ENCODE results near the gene GJC3.
"Not testable (repeated sequence)": the region's sequence is repeated elsewhere in the genome, so short reads cannot be mapped to it uniquely, and the experiment has no call there.

Gene GJC3, protein sequence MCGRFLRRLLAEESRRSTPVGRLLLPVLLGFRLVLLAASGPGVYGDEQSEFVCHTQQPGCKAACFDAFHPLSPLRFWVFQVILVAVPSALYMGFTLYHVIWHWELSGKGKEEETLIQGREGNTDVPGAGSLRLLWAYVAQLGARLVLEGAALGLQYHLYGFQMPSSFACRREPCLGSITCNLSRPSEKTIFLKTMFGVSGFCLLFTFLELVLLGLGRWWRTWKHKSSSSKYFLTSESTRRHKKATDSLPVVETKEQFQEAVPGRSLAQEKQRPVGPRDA

DNA sequence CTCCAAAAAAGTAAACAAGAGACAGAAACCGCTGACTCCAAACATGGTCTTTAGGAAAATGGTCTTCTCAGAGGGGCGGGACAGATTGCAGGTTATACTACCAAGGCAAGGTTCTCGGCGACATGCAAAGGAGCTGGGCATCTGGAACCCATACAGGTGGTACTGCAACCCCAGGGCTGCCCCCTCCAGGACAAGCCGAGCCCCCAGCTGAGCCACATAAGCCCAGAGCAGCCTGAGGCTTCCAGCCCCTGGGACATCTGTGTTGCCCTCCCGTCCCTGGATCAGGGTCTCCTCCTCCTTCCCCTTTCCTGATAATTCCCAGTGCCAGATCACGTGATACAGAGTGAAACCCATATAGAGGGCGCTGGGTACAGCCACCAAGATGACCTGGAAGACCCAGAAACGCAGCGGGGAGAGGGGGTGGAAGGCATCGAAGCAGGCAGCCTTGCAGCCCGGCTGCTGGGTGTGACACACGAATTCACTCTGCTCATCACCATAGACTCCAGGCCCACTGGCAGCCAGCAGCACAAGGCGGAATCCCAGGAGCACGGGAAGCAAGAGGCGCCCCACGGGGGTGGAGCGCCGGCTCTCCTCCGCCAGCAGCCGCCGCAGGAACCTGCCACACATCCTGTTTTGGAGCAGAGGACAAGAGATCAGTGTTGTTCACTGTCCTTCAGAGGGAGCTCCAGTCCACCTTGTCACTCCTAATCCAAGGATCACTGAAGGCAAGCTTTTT is at the start of gene GJC3:
TSS of gene GJC3 (minus strand) at position 627 of the 736 bp plus-strand sequence. CDS start at position 627, 0 bp downstream.
- Histone ChIP-seq H2AFZ (ENCODE audit: low read length, unreplicated experiment) (peak within 1 kb of the TSS; percentile 39), H3K27me3 (ENCODE audit: insufficient read depth, low read length) (peaks cover 56% of the 10 kb centered on the region), H3K27ac (ENCODE audit: low read depth, low read length) (no peak within 1 kb of the TSS), H3K79me2 (ENCODE audit: control insufficient read depth, insufficient read depth, low read length, unreplicated experiment) (no peaks in the 10 kb centered on the region), H3K36me3 (ENCODE audit: insufficient read depth, low read length) (no peaks in the 10 kb centered on the region), H3K4me3 (ENCODE audit: low read depth, low read length) (peak within 1 kb of the TSS; percentile 53), H3K4me1 (ENCODE audit: control insufficient read depth, insufficient read depth, low read length, unreplicated experiment) (no peaks in the 10 kb centered on the region)

DNA sequence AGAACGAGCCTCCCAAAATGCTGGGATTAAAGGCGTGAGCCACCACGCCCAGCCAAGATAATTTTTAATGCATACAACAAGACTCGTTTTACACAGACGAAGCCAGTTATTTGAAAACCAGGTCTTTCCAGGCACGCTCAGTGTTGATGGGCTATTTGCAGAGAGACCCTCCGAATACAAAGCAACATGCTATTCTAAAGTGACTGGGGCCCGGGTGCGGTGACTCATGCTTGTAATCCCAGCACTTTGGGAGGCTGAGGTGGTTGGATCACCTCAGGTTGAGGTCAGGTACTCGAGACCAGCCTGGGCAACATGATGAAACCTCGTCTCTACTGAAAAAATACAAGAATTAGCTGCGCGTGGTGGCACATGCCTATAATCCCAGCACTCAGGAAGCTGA is 47.2 kb upstream of the GJC3 start:
- no peaks in the 10 kb centered on the region for H3K4me1 ChIP-seq (ENCODE audit: control insufficient read depth, insufficient read depth, low read length, unreplicated experiment)
- H3K4me3 ChIP-seq (ENCODE audit: low read depth, low read length), result no peak overlapping the region
- no peak overlapping the region for H3K27ac ChIP-seq (ENCODE audit: low read depth, low read length)
- no peak overlapping the region for H2AFZ ChIP-seq (ENCODE audit: low read length, unreplicated experiment)
- H3K27me3 ChIP-seq (ENCODE audit: insufficient read depth, low read length), result peaks cover 32% of the 10 kb centered on the region
- no peaks in the 10 kb centered on the region for H3K36me3 ChIP-seq (ENCODE audit: insufficient read depth, low read length)
- H3K79me2 ChIP-seq (ENCODE audit: control insufficient read depth, insufficient read depth, low read length, unreplicated experiment), result no peaks in the 10 kb centered on the region

DNA sequence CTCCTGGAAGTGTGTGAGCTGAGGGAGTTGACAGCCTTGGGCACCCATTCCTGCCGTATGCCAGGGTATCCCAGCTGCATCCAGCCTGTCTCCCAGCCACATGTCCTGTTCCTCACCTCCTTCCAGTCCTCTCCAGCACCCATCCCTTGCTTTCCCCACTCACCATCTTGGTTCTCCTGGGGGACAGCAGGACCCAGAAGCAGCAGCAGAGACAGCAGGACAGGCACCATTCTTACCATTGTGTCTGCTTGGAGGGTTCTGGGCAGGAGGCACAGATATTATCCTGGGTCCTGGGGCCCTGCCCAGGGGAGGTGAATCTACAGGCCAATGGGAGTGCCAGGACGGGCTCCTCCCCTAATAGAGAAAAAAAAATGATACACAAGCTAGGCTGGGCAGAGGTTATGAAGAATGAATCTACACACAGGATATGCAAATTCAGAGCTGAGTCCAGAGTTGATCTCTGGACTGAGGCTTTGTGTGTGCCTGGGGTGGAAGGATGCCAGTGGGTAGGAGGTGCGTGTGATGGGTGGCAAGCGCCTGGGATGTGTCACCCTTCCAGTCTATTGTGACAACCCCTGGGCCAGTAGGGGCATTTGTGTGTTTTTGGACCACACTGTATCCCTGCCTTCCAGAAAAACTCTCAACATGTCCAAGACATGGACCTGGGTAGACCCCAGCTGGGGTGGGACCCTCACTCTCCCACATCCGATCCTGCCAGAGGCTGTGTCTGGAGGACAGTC is 46.5 kb upstream of the GJC3 start, which contains the start of gene AZGP1:
TSS of gene AZGP1 (minus strand) at position 250 of the 740 bp plus-strand sequence. CDS start at position 239, 11 bp downstream.
- H3K4me1 ChIP-seq (ENCODE audit: control insufficient read depth, insufficient read depth, low read length, unreplicated experiment), result no peaks in the 10 kb centered on the region
- H3K27me3 ChIP-seq (ENCODE audit: insufficient read depth, low read length), result peaks cover 32% of the 10 kb centered on the region
- no peak within 1 kb of the TSS for H2AFZ ChIP-seq (ENCODE audit: low read length, unreplicated experiment)
- H3K79me2 ChIP-seq (ENCODE audit: control insufficient read depth, insufficient read depth, low read length, unreplicated experiment), result no peaks in the 10 kb centered on the region
- no peak within 1 kb of the TSS for H3K4me3 ChIP-seq (ENCODE audit: low read depth, low read length)
- H3K36me3 ChIP-seq (ENCODE audit: insufficient read depth, low read length), result no peaks in the 10 kb centered on the region
- no peak within 1 kb of the TSS for H3K27ac ChIP-seq (ENCODE audit: low read depth, low read length)

DNA sequence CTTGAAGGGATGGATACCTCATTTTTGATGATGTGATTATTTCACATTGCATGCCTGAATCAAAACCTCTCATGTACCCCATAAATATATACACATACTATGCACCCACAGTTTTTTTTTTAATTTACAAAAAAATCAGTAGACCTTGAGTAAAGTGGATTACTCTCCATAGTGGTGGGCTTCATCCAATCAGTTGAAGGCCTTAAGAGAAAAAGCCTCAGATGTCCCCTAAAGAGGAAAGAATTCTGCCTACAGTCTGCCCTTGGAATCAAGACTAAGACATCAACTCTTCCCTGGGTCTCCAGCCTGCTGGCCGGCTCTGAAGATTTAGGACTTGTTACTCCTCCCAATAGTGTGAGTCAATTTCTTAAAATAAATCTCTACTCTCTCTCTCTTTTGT is 45.3 kb upstream of the GJC3 start:
- H3K79me2 ChIP-seq (ENCODE audit: control insufficient read depth, insufficient read depth, low read length, unreplicated experiment), result no peaks in the 10 kb centered on the region
- no peak overlapping the region for H3K27ac ChIP-seq (ENCODE audit: low read depth, low read length)
- H3K4me1 ChIP-seq (ENCODE audit: control insufficient read depth, insufficient read depth, low read length, unreplicated experiment), result no peaks in the 10 kb centered on the region

DNA sequence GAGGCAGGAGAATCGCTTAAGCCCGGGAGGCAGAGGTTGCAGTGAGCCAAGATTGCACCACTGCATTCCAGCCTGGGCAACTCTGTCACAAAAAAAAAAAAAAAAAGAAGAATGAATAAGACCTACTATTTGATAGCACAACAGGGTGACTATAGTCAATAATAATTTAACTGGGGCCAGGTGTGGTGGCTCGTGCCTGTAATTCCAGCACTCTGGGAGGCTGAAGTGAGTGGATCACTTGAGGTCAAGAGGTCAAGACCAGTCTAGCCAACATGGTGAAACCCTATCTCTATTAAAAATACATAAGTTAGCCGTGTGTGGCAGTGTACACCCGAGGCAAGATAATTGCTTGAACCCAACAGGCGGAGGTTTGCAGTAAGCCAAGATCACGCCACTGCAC is 44.4 kb upstream of the GJC3 start:
- H3K4me1 ChIP-seq (ENCODE audit: control insufficient read depth, insufficient read depth, low read length, unreplicated experiment); H3K79me2 ChIP-seq (ENCODE audit: control insufficient read depth, insufficient read depth, low read length, unreplicated experiment); H3K36me3 ChIP-seq (ENCODE audit: insufficient read depth, low read length); H2AFZ ChIP-seq (ENCODE audit: low read length, unreplicated experiment); H3K4me3 ChIP-seq (ENCODE audit: low read depth, low read length); H3K27ac ChIP-seq (ENCODE audit: low read depth, low read length): not testable (repeated sequence)
- peaks cover 35% of the 10 kb centered on the region for H3K27me3 ChIP-seq (ENCODE audit: insufficient read depth, low read length)

More for the DNA sequence above, 45.3 kb upstream of the GJC3 start:
- Histone ChIP-seq H3K36me3 (ENCODE audit: insufficient read depth, low read length) (no peaks in the 10 kb centered on the region), H3K4me3 (ENCODE audit: low read depth, low read length) (no peak overlapping the region), H3K27me3 (ENCODE audit: insufficient read depth, low read length) (peaks cover 32% of the 10 kb centered on the region), H2AFZ (ENCODE audit: low read length, unreplicated experiment) (no peak overlapping the region)

DNA sequence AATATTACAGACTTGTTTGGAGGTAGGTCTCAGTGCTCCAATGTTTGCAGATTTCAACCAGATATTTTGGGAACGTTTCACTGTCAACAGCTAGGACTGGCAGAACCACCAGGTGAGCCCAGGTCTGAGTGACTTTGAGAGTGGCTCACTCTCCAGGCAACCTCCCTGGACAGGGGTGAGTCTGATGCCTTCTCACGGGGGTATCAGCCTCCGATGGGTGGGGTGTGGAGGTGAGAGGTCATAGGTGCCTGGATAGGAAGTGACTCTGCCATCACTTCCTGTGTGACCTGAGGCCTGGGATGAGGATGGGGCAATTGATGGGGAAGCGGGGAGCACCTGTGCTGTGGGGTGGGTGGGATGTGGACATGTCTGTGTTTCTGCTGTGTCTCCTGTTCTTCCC is 41.8 kb upstream of the GJC3 start:
- Histone ChIP-seq H2AFZ (ENCODE audit: low read length, unreplicated experiment) (no peak overlapping the region), H3K27ac (ENCODE audit: low read depth, low read length) (no peak overlapping the region), H3K79me2 (ENCODE audit: control insufficient read depth, insufficient read depth, low read length, unreplicated experiment) (no peaks in the 10 kb centered on the region), H3K27me3 (ENCODE audit: insufficient read depth, low read length) (peaks cover 33% of the 10 kb centered on the region), H3K4me1 (ENCODE audit: control insufficient read depth, insufficient read depth, low read length, unreplicated experiment) (no peaks in the 10 kb centered on the region), H3K36me3 (ENCODE audit: insufficient read depth, low read length) (no peaks in the 10 kb centered on the region), H3K4me3 (ENCODE audit: low read depth, low read length) (no peak overlapping the region)

DNA sequence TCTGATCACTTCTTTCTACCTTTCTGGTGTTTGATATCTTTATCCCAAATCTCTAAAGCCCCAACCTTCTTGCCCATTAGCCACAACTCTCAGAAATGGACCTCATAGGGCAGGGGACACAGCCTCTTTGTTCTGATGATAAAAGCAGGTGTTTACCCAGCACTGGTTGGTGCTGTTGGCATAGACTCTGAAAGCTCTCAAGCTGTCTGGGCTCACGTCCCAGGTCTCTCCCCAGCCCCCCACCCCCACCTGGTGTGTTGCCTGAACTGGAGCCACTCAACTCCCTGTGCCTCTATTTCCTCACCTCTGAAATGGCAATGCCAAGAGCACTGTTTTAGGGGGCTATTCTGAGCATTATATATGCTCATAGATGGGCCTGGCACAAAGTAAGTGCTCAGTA is 40.4 kb upstream of the GJC3 start:
- H3K4me1 ChIP-seq (ENCODE audit: control insufficient read depth, insufficient read depth, low read length, unreplicated experiment); H3K36me3 ChIP-seq (ENCODE audit: insufficient read depth, low read length); H3K4me3 ChIP-seq (ENCODE audit: low read depth, low read length); H3K27ac ChIP-seq (ENCODE audit: low read depth, low read length); H3K79me2 ChIP-seq (ENCODE audit: control insufficient read depth, insufficient read depth, low read length, unreplicated experiment); H2AFZ ChIP-seq (ENCODE audit: low read length, unreplicated experiment): not testable (repeated sequence)
- peaks cover 41% of the 10 kb centered on the region for H3K27me3 ChIP-seq (ENCODE audit: insufficient read depth, low read length)

DNA sequence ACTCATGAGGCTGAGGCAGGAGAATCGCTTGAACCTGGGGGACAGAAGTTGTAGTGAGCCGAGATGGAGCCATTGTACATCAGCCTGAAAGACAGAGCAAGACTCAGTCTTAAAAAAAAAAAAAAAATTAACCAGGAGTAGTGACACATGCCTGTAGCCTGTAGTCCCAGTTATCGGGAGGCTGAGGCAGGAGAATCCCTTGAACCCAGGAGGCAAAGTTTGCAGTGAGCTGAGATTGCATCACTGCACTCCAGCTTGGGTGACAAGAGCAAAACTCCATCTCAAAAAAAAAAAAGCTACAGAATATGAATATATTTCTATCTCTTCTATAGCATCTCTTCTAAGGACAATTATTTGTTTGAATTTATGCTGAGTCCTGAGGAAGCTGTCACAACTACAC is 39.9 kb upstream of the GJC3 start:
- Histone ChIP-seq H2AFZ (ENCODE audit: low read length, unreplicated experiment) (no peak overlapping the region), H3K4me1 (ENCODE audit: control insufficient read depth, insufficient read depth, low read length, unreplicated experiment) (no peaks in the 10 kb centered on the region), H3K27me3 (ENCODE audit: insufficient read depth, low read length) (peaks cover 44% of the 10 kb centered on the region), H3K79me2 (ENCODE audit: control insufficient read depth, insufficient read depth, low read length, unreplicated experiment) (no peaks in the 10 kb centered on the region), H3K36me3 (ENCODE audit: insufficient read depth, low read length) (no peaks in the 10 kb centered on the region), H3K27ac (ENCODE audit: low read depth, low read length) (no peak overlapping the region), H3K4me3 (ENCODE audit: low read depth, low read length) (no peak overlapping the region)

DNA sequence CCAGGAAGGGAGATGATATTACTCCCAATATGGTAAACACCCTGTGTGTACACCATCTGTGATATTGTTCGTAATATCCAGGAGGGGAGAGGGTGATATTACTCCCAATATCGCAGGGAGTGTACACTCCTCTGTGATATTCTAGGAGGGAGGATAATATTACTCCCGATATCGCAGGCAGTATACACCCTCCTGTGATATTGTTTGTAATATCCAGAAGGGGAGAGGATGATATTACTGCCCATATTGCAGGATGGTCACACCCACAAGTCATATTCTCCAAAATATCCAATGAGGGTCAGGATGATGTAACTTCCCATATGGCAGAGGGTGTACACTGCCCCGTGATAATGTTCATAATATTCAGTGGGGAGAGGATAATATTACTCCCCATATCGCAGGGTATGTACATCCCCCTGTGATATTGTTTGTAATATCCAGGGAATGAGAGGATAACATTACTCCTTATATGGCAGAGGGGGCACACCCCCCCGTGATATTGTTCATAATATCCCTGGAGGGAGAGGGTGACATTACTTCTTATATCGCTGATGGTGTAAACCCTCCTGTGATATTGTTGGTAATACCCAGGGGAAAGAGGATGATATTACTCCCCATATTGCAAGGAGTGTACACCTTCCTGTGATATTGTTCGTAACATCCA is 29.3 kb upstream of the GJC3 start:
- Histone ChIP-seq H3K27me3 (ENCODE audit: insufficient read depth, low read length) (peaks cover 58% of the 10 kb centered on the region), H3K79me2 (ENCODE audit: control insufficient read depth, insufficient read depth, low read length, unreplicated experiment) (no peaks in the 10 kb centered on the region), H3K4me1 (ENCODE audit: control insufficient read depth, insufficient read depth, low read length, unreplicated experiment) (no peaks in the 10 kb centered on the region), H3K27ac (ENCODE audit: low read depth, low read length) (no peak overlapping the region), H2AFZ (ENCODE audit: low read length, unreplicated experiment) (no peak overlapping the region), H3K4me3 (ENCODE audit: low read depth, low read length) (no peak overlapping the region), H3K36me3 (ENCODE audit: insufficient read depth, low read length) (no peaks in the 10 kb centered on the region)

DNA sequence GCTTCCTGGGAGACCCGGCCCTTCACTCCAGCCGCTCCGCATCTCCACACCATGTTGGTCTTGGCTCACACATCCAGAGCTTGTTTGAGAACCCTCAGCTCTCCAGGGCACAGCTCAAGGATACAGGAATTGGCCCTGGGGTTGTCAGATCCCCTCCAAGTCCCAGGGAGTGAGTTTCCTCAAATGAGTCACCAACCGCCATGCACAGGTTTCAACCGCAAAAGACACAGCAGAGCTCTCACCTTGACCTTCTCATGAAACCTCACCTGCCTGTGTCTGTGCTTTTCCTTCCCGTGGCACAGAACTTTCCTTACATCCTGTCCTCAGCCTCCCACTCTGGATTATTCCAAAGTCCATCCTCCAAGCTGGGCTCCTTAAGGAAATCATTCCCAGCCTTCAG is 25.8 kb upstream of the GJC3 start:
- Histone ChIP-seq H3K4me1 (ENCODE audit: control insufficient read depth, insufficient read depth, low read length, unreplicated experiment) (no peaks in the 10 kb centered on the region), H3K27me3 (ENCODE audit: insufficient read depth, low read length) (peaks cover 33% of the 10 kb centered on the region), H3K4me3 (ENCODE audit: low read depth, low read length) (no peak overlapping the region), H3K36me3 (ENCODE audit: insufficient read depth, low read length) (no peaks in the 10 kb centered on the region), H2AFZ (ENCODE audit: low read length, unreplicated experiment) (no peak overlapping the region), H3K79me2 (ENCODE audit: control insufficient read depth, insufficient read depth, low read length, unreplicated experiment) (no peaks in the 10 kb centered on the region), H3K27ac (ENCODE audit: low read depth, low read length) (no peak overlapping the region)

All from ACC112 (cell line).